ENCODE results near the gene SMIM22.

SMIM22 gene

DNA sequence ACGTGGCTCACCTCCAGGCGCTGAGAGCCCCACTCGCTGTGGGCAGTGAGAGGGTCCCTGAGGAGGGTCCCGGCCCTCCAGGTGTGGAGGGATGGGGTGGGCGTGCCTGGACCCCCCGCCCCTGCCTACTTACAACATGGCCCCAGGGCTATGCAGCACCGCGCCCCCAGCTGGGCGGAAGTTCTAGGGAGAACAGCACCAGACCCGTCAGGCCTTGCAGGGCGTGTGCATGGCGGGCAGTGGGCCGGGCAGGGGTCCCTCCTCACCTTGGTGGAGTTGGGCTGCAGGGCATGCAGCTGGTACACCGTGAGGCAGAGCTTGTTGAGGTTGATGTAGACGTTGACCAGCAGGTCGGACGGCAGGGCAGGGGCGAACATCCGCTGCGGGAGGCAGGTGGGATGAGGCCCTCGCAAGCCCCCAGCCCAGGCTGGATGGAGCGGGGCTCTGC is 2.7 kb downstream of the SMIM22 start:
- no peaks in the 10 kb centered on the region for H3K27me3 Mint-ChIP-seq (ENCODE audit: low read depth)
- no peaks in the 10 kb centered on the region for H3K36me3 Mint-ChIP-seq (ENCODE audit: low read depth)
- H3K27ac Mint-ChIP-seq: no peak overlapping the region
- no peak overlapping the region for H3K4me3 Mint-ChIP-seq
- peaks cover 3% of the 10 kb centered on the region for H3K4me1 Mint-ChIP-seq (ENCODE audit: low read depth)
- H3K9me3 Mint-ChIP-seq: no peaks in the 10 kb centered on the region

DNA sequence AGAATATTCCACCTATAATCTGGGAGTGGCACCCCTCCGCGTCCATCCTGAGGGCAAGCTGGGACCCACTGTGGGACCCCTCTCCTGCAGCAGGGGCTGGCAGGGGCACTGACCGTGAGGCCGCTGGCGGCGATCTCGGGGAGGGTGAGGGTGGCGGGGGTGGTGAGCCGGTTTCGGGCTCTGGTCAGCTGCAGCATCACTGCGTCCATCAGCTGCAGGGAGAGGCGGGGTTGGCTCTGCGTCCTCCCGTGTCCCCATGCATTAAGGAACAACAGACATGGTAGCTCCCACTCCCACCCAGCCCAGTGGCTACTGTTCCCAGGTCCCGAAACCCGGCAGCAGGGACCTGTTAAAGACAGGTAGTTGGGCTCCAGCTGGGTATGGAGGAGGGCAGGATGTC is 3.3 kb downstream of the SMIM22 start:
- H3K9me3 Mint-ChIP-seq: no peaks in the 10 kb centered on the region
- H3K4me1 Mint-ChIP-seq (ENCODE audit: low read depth): peaks cover 7% of the 10 kb centered on the region
- H3K27me3 Mint-ChIP-seq (ENCODE audit: low read depth): no peaks in the 10 kb centered on the region
- no peaks in the 10 kb centered on the region for H3K36me3 Mint-ChIP-seq (ENCODE audit: low read depth)
- H3K4me3 Mint-ChIP-seq: no peak overlapping the region
- no peak overlapping the region for H3K27ac Mint-ChIP-seq

DNA sequence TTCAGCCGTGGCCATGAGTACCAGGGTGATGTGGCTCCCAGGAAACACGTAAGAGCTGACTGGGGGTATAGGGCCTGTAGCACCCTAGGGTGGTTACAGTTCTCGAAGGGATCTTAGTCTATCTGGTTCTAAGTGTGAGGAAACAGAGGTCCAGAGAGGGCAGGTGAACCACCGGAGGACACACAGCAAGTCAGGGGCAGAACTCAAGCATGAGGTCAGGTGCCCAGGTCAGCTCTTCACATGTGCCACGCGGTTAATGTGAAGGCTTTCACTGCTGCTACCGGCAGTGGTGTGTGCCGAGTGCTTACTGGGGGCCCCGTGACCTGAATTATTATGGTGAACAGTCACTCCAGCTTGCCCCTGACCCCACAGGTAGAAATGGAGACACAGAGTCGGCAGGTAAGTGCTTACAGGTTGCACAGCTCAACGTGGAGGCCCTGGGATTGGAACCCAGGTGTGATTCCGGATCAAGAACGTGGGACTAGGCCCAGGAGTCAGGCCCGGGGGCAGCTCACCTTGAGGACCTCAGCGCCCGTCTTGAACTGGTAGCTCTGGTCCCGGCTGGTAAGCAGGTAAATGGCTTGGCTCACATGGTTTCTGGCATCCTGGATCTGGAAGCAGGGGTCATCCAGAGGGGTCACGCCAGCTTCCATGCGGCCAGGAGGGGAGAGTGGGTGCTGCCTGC is 4.1 kb downstream of the SMIM22 start:
- no peak overlapping the region for H3K27ac Mint-ChIP-seq
- no peak overlapping the region for H3K4me3 Mint-ChIP-seq

DNA sequence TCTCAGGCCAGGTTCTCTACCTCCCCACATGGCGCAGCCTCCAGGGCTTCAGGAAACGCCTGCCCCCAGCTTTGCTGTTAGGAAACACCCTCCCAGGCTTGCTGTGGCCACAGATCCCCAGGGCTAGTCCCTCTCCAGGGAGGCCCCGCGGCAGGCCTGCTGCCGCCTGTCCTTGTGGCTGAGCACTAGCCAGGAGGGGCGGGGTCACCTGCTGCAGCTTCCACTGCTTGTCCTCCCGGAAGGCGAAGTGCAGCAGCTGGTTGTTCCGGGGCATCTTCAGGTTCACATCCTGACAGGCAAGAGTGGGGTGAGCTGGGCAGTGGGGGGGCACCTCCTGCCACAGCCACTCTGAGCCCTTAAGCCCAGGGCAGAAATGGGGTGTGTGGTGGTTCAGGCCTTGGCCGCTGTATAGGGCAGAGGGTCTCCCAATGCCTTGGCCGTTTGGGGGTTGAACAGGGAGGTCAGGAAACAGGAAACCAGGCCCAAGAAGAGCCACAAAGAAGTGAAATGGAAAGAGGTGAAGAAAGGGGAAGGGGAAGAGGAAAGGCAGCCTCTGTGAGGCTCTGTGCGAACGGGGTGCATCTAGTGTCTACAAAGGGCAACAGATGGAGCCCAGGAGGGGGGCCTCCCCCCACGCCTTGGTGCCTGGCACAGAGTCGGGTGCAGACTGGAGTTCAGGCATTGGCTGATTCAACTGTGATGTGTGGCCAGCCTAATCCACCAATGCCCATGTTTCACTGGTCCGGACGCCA is 5.3 kb downstream of the SMIM22 start:
- Mint-ChIP-seq H3K4me3 (peak overlapping the region; percentile 69), H3K4me1 (ENCODE audit: low read depth) (peaks cover 9% of the 10 kb centered on the region), H3K27ac (peak overlapping the region; percentile 55), H3K36me3 (ENCODE audit: low read depth) (peaks cover 6% of the 10 kb centered on the region), H3K27me3 (ENCODE audit: low read depth) (no peaks in the 10 kb centered on the region), H3K9me3 (no peaks in the 10 kb centered on the region)

More for the DNA sequence above, 4.1 kb downstream of the SMIM22 start:
- Mint-ChIP-seq H3K9me3 (no peaks in the 10 kb centered on the region), H3K4me1 (ENCODE audit: low read depth) (peaks cover 9% of the 10 kb centered on the region), H3K36me3 (ENCODE audit: low read depth) (no peaks in the 10 kb centered on the region), H3K27me3 (ENCODE audit: low read depth) (no peaks in the 10 kb centered on the region)

DNA sequence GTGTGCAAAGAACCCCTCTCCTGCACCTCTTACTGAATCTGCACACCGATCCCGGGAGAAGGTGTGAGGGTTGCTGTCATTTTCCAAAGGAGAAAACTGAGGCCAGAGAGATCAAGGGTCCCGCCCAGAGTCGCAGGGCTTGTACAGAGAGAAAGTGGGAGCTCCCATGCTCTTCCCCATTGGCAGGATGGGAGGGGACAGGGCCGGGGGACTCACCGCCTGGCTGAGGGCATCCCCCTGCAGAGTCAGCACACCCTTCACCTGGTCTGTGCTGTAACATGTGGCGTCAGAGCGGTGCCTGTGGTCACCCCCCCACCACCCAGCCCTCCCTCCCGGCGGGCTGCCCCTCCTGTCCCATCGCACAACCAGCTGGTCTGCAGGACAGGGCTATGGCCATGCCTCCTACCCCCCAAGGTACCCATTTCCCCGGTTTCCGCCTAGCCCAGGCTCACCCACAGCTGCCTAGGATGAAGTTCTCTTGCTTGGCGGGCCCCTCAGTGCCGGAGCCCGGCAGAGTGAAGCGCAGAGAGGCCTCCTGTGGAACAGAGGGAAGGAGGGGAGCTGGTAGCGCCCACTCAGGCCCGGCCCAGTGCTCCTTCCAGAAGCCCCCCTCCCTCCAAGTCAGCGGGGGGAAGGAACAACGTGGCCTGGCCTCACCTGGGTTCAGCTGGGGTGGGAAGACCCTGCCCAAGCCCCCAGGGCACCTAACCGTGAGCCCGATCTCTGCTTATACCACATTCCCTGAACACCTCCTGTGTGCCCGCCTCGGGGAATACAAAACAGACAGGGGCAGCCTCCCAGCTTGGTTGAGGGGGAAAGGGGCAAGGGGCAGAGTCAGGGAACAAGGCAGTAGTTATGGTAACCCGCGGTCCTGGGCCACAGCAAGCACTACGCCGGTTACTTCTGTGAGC is 6.1 kb downstream of the SMIM22 start:
- Mint-ChIP-seq H3K27me3 (ENCODE audit: low read depth) (no peaks in the 10 kb centered on the region), H3K9me3 (no peaks in the 10 kb centered on the region), H3K4me1 (ENCODE audit: low read depth) (peaks cover 9% of the 10 kb centered on the region), H3K4me3 (peak overlapping the region; percentile 83), H3K36me3 (ENCODE audit: low read depth) (peaks cover 6% of the 10 kb centered on the region), H3K27ac (no peak overlapping the region)

DNA sequence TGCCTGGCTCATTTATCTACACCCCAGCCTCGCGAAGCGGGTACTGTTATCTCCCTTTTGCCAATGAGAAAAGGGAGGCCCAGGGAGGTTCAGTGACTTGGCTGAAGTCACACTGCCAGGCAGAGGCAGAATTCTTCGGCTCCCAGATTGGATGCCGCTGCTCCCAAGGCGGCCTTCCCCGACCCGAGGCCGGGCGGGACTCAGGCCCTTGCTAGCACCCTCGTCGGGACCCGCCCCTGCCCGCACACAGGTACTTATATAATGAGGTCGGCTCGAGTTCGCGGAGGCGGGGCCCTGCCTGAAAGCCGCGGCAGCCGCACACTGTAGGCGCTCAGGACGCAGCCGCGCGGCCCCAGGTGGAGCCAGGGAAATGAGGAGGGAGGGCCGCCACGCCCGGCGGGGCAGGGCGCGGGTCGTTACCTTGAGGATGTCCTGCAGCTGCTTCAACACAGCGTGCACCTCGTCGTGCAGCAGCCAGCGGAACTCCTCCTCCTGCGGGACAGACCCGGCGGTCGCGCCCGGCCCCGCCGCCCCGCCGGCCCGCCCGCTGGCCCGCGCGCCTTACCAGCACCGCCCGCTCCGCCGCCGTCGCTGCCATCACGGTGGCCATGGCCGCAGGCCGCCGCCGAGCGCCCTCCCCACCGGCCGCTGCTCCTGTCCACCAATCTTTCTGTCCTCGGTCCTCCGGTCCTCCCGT is 6.9 kb downstream of the SMIM22 start, which contains the start of gene ROGDI:
ROGDI (minus strand) TSS at position 672 of the 697 bp plus-strand sequence; CDS start at position 610, 62 bp downstream.
- H3K4me1 Mint-ChIP-seq (ENCODE audit: low read depth): peaks cover 9% of the 10 kb centered on the region
- no peaks in the 10 kb centered on the region for H3K9me3 Mint-ChIP-seq
- H3K27ac Mint-ChIP-seq: peak within 1 kb of the TSS; percentile 72
- H3K27me3 Mint-ChIP-seq (ENCODE audit: low read depth): no peaks in the 10 kb centered on the region
- peak within 1 kb of the TSS; percentile 83 for H3K4me3 Mint-ChIP-seq
- peaks cover 6% of the 10 kb centered on the region for H3K36me3 Mint-ChIP-seq (ENCODE audit: low read depth)

DNA sequence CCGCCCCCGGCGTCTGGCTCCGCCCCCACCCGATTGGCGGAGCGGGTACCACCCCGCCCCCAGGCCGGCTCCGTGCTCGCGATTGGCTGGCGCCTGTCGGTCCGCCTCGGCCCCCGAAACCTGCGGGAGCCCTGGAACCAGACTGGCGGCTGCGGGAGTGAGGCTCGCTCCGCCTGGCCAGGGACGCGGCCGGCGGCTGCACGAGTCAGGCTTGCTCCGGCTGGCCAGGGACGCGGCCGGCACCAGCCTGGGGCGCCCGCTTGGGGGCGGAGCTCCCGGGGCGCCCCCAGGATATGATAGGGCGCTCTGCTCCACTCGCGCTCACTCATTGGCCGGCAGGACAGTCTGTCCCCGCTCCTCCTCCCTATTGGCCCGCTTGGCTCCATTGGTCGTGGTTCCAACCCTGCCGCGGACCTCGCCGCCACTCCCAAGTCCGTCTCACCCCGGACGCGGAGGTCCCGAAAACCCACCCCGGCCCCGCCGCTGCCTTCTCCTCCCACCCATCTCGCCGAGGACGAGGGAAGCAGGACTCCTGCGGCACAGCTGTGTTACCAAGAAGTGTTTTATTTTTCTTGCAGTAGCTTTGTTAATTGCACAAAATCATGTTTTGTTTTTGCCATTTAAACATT is 7.6 kb downstream of the SMIM22 start:
- no peaks in the 10 kb centered on the region for H3K9me3 Mint-ChIP-seq
- H3K27me3 Mint-ChIP-seq (ENCODE audit: low read depth): no peaks in the 10 kb centered on the region
- peak overlapping the region; percentile 81 for H3K4me3 Mint-ChIP-seq
- H3K36me3 Mint-ChIP-seq (ENCODE audit: low read depth): peaks cover 13% of the 10 kb centered on the region
- H3K27ac Mint-ChIP-seq: peak overlapping the region; percentile 52
- peaks cover 9% of the 10 kb centered on the region for H3K4me1 Mint-ChIP-seq (ENCODE audit: low read depth)

DNA sequence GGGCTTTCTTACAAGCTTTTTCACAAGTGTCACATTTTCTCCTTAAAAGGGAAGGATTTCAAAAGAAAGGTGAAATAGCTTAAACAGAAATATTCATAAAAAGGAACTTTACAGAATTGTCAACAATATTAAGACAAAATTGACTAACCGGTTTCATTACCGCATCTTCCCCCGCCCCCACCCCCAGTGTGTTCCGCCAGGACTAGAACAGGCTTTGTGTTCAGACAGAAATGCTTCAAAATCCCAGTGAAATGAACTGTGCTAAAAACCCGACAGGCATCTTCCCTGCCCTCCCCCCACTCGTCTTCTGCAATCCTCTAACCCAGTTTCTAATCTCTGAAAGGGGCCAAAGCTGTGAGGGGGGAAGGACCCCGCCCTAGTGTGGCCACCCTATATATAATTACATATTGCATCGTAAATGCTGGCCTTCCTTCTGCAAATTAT is 8.3 kb downstream of the SMIM22 start:
- peaks cover 13% of the 10 kb centered on the region for H3K36me3 Mint-ChIP-seq (ENCODE audit: low read depth)

DNA sequence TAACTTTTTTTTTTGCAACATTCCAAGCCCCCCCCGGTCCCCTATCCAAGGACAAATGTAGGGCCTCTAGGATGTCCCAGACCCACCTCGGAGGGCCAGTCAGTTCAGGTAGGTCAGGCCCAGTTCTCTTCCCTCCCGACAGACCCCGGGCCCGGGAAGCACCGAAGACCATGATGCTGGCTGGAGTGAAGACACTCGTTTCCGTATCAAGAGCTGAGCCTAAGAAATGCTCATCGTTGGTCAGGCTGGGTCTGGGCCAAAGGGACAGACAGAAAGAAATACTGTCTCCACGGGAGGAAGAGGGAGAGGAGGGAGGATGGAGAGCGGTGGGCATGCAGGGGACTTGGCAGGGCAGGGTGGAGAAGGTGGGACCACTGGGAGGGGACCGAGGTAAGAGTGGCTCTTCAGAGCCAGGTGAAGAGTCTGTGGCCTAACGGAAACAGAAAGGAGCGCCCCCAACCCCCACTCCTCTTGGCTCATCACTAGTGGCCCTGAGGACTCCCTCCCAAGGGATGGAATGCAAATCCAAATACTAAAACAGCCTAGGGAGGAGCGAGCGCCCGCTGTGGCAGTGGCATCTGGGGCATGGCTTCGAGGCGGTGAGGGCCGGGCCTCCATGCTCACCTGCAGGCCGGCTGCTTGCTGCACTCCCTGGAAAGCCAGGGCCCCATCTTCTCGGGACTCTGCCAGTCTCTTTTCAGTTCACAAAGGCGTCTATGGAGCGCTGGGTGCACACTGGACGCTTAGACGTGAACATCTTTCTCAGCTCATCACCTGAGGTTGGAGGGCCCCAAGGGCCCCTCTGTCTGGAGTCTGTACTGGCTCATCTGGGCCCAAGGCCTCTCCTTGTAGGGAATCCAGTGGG is 9.0 kb downstream of the SMIM22 start:
- H3K27ac Mint-ChIP-seq: no peak overlapping the region
- peaks cover 15% of the 10 kb centered on the region for H3K36me3 Mint-ChIP-seq (ENCODE audit: low read depth)
- peak overlapping the region; percentile 40 for H3K4me3 Mint-ChIP-seq
- H3K9me3 Mint-ChIP-seq: no peaks in the 10 kb centered on the region
- peaks cover 9% of the 10 kb centered on the region for H3K4me1 Mint-ChIP-seq (ENCODE audit: low read depth)
- no peaks in the 10 kb centered on the region for H3K27me3 Mint-ChIP-seq (ENCODE audit: low read depth)

More for the DNA sequence above, 8.3 kb downstream of the SMIM22 start:
- Mint-ChIP-seq H3K27me3 (ENCODE audit: low read depth) (no peaks in the 10 kb centered on the region), H3K9me3 (no peaks in the 10 kb centered on the region), H3K4me3 (peak overlapping the region; percentile 81), H3K4me1 (ENCODE audit: low read depth) (peaks cover 9% of the 10 kb centered on the region), H3K27ac (no peak overlapping the region)

DNA sequence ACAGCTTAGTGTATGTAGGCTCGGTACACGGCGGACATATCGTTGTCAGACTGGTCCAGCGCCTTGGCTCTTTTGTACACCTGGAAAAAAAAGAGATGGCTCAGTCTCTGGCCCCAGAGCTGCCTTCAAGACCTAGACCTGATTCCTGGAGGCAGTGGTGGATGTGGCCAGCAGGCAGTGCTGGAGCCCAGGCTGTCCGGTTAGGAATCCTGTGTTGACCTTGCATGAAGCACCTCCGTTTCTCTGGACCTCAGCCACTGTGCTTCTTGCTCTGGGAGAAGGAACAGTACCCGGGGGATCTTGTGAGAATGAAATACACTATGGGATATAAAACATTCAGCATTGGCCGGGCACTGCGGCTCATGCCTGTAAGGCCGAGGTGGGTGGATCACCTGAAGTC is 10.1 kb downstream of the SMIM22 start:
- H3K36me3 Mint-ChIP-seq (ENCODE audit: low read depth): peaks cover 15% of the 10 kb centered on the region
- no peaks in the 10 kb centered on the region for H3K27me3 Mint-ChIP-seq (ENCODE audit: low read depth)
- H3K9me3 Mint-ChIP-seq: no peaks in the 10 kb centered on the region
- peaks cover 9% of the 10 kb centered on the region for H3K4me1 Mint-ChIP-seq (ENCODE audit: low read depth)
- H3K4me3 Mint-ChIP-seq: no peak overlapping the region
- H3K27ac Mint-ChIP-seq: no peak overlapping the region

DNA sequence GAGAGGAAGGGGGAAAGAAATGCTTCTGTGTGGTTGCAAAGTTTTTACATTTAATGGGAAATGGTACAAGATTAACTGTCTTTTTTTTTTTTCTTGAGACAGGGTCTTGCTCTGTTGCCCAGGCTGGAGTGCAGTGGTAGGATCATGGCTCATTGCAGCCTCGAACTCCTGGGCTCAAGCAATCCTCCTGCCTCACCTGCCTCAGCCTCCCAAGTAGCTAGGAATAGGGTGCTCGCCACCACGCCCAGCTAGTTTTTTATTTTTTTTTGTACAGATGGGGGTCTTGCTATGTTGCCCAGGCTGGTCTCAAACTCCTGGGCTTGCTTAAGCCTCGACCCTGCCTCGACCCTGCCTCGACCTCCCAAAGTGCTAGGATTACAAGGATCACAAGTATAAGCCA is 11.1 kb downstream of the SMIM22 start:
- Mint-ChIP-seq H3K27me3 (ENCODE audit: low read depth) (no peaks in the 10 kb centered on the region), H3K36me3 (ENCODE audit: low read depth) (peaks cover 15% of the 10 kb centered on the region), H3K4me3 (no peak overlapping the region), H3K27ac (no peak overlapping the region), H3K4me1 (ENCODE audit: low read depth) (peaks cover 6% of the 10 kb centered on the region), H3K9me3 (no peaks in the 10 kb centered on the region)

DNA sequence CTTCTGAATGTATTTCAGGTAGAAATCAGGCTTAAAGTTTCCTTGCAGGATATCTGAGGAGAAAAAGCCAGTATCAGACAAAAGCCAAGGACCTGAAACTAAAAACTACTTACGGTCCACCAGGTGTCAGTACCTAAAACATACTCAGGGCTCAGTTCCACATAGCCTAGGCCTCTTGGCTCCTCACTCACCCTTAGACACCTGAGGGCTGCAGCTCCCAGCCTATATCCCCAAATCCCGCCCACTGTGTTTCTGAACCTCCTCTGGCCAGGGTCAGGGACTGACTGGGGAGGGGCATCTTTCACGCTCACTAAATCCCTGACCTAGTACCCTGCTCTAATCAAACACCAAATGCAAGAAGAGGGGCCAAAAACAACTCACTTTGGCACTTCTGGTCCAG is 16.1 kb downstream of the SMIM22 start:
- peaks cover 36% of the 10 kb centered on the region for H3K36me3 Mint-ChIP-seq (ENCODE audit: low read depth)
- H3K4me3 Mint-ChIP-seq: no peak overlapping the region

DNA sequence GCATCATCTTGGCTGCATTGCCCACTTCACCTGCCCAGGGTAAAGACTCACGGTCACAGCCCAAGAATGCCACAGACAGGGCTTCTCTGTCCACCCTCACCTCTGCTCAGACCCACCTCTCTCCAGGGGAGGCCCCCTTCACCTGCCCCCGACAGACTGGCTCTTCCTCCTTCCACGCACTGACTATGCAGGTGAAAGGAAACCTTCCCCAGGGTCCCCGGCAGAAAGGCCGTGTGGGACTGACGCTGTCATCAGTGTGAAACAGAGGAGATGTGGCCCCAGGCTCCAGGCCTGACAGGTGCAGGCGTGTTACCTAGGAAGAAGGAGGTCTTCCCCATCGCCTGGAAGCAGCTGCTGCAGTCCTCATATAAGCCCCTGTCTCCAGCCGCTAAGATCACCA is 16.6 kb downstream of the SMIM22 start:
- peak overlapping the region; percentile 29 for H3K27ac Mint-ChIP-seq
- peaks cover 40% of the 10 kb centered on the region for H3K36me3 Mint-ChIP-seq (ENCODE audit: low read depth)
- no peaks in the 10 kb centered on the region for H3K9me3 Mint-ChIP-seq
- peaks cover 2% of the 10 kb centered on the region for H3K4me1 Mint-ChIP-seq (ENCODE audit: low read depth)
- no peak overlapping the region for H3K4me3 Mint-ChIP-seq
- no peaks in the 10 kb centered on the region for H3K27me3 Mint-ChIP-seq (ENCODE audit: low read depth)

More for the DNA sequence above, 16.1 kb downstream of the SMIM22 start:
- Mint-ChIP-seq H3K4me1 (ENCODE audit: low read depth) (peaks cover 2% of the 10 kb centered on the region), H3K9me3 (no peaks in the 10 kb centered on the region), H3K27me3 (ENCODE audit: low read depth) (no peaks in the 10 kb centered on the region), H3K27ac (no peak overlapping the region)

All from T-helper 1 cell treated with Interleukin-12 subunit alpha and Interleukin-12 subunit beta and Interleukin-4 antibody, amounts not matched to agents 30 μg/mL and 1 μg/mL, for 36 hours (primary cell).